Measurements from ENCODE around the gene STAG1. TPM values are rescaled to one million over a fixed set of nuclear protein-coding genes. Genes with fewer than 3 reads are reported as not detected.
"Not testable (repeated sequence)": the region's sequence is repeated elsewhere in the genome, so short reads cannot be mapped to it uniquely, and the experiment has no call there.

Gene STAG1
- total RNA-seq, 2 donors from 2014 or later, result 26.8 to 56.4 TPM

- DNase-seq (ENCODE audit: low spot score), result no peak
- ATAC-seq (ENCODE audit: insufficient number of reproducible peaks, low FRiP score, low read depth), result no peak
- no peak for TF ChIP-seq CTCF (IDR thresholded peaks at IDR 0.05)
- Histone ChIP-seq H3K27me3 (replicated peaks; ENCODE audit: insufficient read depth) (no peaks in the 10 kb centered on the region), H3K9me3 (no peaks in the 10 kb centered on the region), H3K4me3 (no peak overlapping the region), H3K4me1 (ENCODE audit: control insufficient read depth in 1 of 2, low read depth in 2 of 2) (no peaks in the 10 kb centered on the region), H3K36me3 (peaks cover 4% of the 10 kb centered on the region), H3K27ac (no peak overlapping the region)
Observed at GRCh38 chr3:136714020-136714419, 38.2 kb downstream of the STAG1 start.

GRCh38 chr3:136712941-136713340 is 39.2 kb downstream of the STAG1 start:
- Histone ChIP-seq H3K36me3 (peaks cover 4% of the 10 kb centered on the region), H3K27ac (no peak overlapping the region), H3K4me1 (ENCODE audit: control insufficient read depth in 1 of 2, low read depth in 2 of 2) (peaks cover 0 to 8% of the 10 kb centered on the region in 2 donors), H3K27me3 (replicated peaks; ENCODE audit: insufficient read depth) (no peaks in the 10 kb centered on the region), H3K9me3 (no peaks in the 10 kb centered on the region), H3K4me3 (no peak overlapping the region)
- DNase-seq (ENCODE audit: low spot score) (no peak), ATAC-seq (ENCODE audit: insufficient number of reproducible peaks, low FRiP score, low read depth) (no peak)
- no peak for TF ChIP-seq CTCF (IDR thresholded peaks at IDR 0.05)

GRCh38 chr3:136711888-136712287 is 40.3 kb downstream of the STAG1 start:
- H3K9me3 ChIP-seq; H3K4me3 ChIP-seq; H3K4me1 ChIP-seq (ENCODE audit: control insufficient read depth in 1 of 2, low read depth in 2 of 2); DNase-seq (ENCODE audit: low spot score); ATAC-seq (ENCODE audit: insufficient number of reproducible peaks, low FRiP score, low read depth); H3K27me3 ChIP-seq (replicated peaks; ENCODE audit: insufficient read depth); H3K36me3 ChIP-seq; H3K27ac ChIP-seq: not testable (repeated sequence)

GRCh38 chr3:136711277-136711676 is 40.9 kb downstream of the STAG1 start:
- Histone ChIP-seq H3K27me3 (replicated peaks; ENCODE audit: insufficient read depth) (no peaks in the 10 kb centered on the region), H3K4me3 (no peak overlapping the region), H3K9me3 (no peaks in the 10 kb centered on the region), H3K36me3 (peaks cover 4% of the 10 kb centered on the region), H3K27ac (no peak overlapping the region), H3K4me1 (ENCODE audit: control insufficient read depth in 1 of 2, low read depth in 2 of 2) (peaks cover 0 to 9% of the 10 kb centered on the region in 2 donors)
- ATAC-seq (ENCODE audit: insufficient number of reproducible peaks, low FRiP score, low read depth) (no peak), DNase-seq (ENCODE audit: low spot score) (no peak)
- TF ChIP-seq CTCF (IDR thresholded peaks at IDR 0.05), result no peak

- H3K27me3 ChIP-seq (replicated peaks; ENCODE audit: insufficient read depth); H3K9me3 ChIP-seq; H3K27ac ChIP-seq; ATAC-seq (ENCODE audit: insufficient number of reproducible peaks, low FRiP score, low read depth); H3K36me3 ChIP-seq; H3K4me3 ChIP-seq; DNase-seq (ENCODE audit: low spot score): not testable (repeated sequence)
- H3K4me1 ChIP-seq (ENCODE audit: control insufficient read depth in 1 of 2, low read depth in 2 of 2), result peaks cover 0 to 12% of the 10 kb centered on the region in 2 donors
Observed at GRCh38 chr3:136709775-136710174, 42.4 kb downstream of the STAG1 start.

GRCh38 chr3:136708333-136708985 is 43.7 kb downstream of the STAG1 start:
- H3K27me3 ChIP-seq (replicated peaks; ENCODE audit: insufficient read depth), result no peaks in the 10 kb centered on the region
- TF ChIP-seq CTCF (IDR thresholded peaks at IDR 0.05), result no peak
- H3K9me3 ChIP-seq, result no peaks in the 10 kb centered on the region
- H3K4me1 ChIP-seq (ENCODE audit: control insufficient read depth in 1 of 2, low read depth in 2 of 2), result peaks cover 0 to 12% of the 10 kb centered on the region in 2 donors
- H3K36me3 ChIP-seq, result peaks cover 4% of the 10 kb centered on the region
- no peak for DNase-seq (ENCODE audit: low spot score)
- no peak overlapping the region for H3K4me3 ChIP-seq
- H3K27ac ChIP-seq, result no peak overlapping the region
- ATAC-seq (ENCODE audit: insufficient number of reproducible peaks, low FRiP score, low read depth), result no peak
